ENCODE data around the gene FNDC1.

GRCh38 chr6:159121486-159121885, 47.7 kb upstream of the FNDC1 start:
- TF ChIP-seq CTCF (IDR thresholded peaks at IDR 0.05; ENCODE audit: low read depth, low read length, poor library complexity, severe bottlenecking) (no peak), EZH2phosphoT487 (IDR thresholded peaks at IDR 0.05; ENCODE audit: borderline replicate concordance, low read length) (no peak)
